Subcutaneous abdominal adipose tissue (tissue), 5 donors: Measurements from ENCODE around the gene TCHH.

ENCODE experiments used
- H3K27ac ChIP-seq: one replicate; pipeline ENCODE4 v1.7.0; 2013; ENCODE audit warnings: low read depth, mild to moderate bottlenecking, inconsistent platforms, low read length, moderate library complexity
- H3K27me3 ChIP-seq, 5 donors: one replicate each; pipeline ENCODE4 v1.7.0; 2013; ENCODE audit warnings: low read length in 5 of 5, inconsistent platforms in 1 of 5; ENCODE audit not compliant: control insufficient read depth in 5 of 5, insufficient read depth in 4 of 5
- H3K36me3 ChIP-seq, 5 donors: one replicate each; pipeline ENCODE4 v1.7.0; 2013; ENCODE audit warnings: low read length in 5 of 5; ENCODE audit not compliant: control insufficient read depth in 5 of 5, insufficient read depth in 5 of 5
- H3K4me1 ChIP-seq, 5 donors: one replicate each; pipeline ENCODE4 v1.7.0; 2013; ENCODE audit warnings: low read length in 5 of 5, mild to moderate bottlenecking in 3 of 5, moderate library complexity in 1 of 5; ENCODE audit not compliant: control insufficient read depth in 5 of 5, insufficient read depth in 5 of 5
- H3K4me3 ChIP-seq, 5 donors: one replicate each; pipeline ENCODE4 v1.7.0; 2013; ENCODE audit warnings: low read length in 5 of 5, low read depth in 1 of 5
- H3K9ac ChIP-seq, 5 donors: one replicate each; pipeline ENCODE4 v1.7.0; 2013; ENCODE audit warnings: low read length in 5 of 5, mild to moderate bottlenecking in 4 of 5, moderate library complexity in 3 of 5
- H3K9me3 ChIP-seq, 5 donors: one replicate each; pipeline ENCODE4 v1.7.0; 2013; ENCODE audit warnings: low read length in 5 of 5; ENCODE audit not compliant: control insufficient read depth in 5 of 5
- donor health status: healthy.
- donor health status: healthy.
- donor health status: healthy.
- donor health status: healthy.
- donor health status: healthy.

Gene TCHH

DNA sequence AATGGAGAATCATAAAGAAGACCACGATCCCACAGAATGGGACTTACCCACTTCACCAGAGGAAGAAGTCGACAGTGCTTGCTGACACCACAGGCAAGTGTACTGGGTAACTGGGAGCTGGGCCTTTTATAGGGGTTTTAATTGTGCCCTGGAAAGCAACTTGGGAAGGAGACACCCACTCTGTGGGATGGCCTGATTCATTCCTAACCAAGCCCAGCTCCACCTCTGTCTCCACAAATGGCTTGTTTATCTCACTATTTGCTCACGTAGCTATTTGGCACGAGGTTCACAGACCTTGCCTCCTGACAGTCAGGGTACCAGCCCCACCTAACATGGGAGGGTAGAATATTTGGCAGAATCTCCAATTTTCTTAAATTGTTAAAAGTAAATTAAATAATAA lies at the start of gene TCHH:
Gene TCHH, minus strand, starts transcription at position 101 of the 400 bp plus-strand sequence. CDS start 1,364 bp downstream, outside the sequence.
- Histone ChIP-seq H3K9me3 (no peaks in the 10 kb centered on the region), H3K4me3 (no peak within 1 kb of the TSS), H3K9ac (no peak within 1 kb of the TSS), H3K4me1 (peaks cover 7 to 24% (median 23%) of the 10 kb centered on the region in 5 donors), H3K36me3 (no peaks in the 10 kb centered on the region), H3K27ac (no peak within 1 kb of the TSS), H3K27me3 (peaks cover 25 to 45% (median 34%) of the 10 kb centered on the region in 5 donors)

- Histone ChIP-seq H3K9me3 (no peaks in the 10 kb centered on the region), H3K27ac (no peak overlapping the region), H3K4me3 (no peak overlapping the region), H3K27me3 (peaks cover 0 to 3% (median 0%) of the 10 kb centered on the region in 5 donors), H3K9ac (no peak overlapping the region), H3K36me3 (no peaks in the 10 kb centered on the region), H3K4me1 (peaks cover 2 to 39% (median 11%) of the 10 kb centered on the region in 5 donors)
These were observed 49.4 kb upstream of the TCHH start for GRCh38 chr1:152164517-152165136.

DNA sequence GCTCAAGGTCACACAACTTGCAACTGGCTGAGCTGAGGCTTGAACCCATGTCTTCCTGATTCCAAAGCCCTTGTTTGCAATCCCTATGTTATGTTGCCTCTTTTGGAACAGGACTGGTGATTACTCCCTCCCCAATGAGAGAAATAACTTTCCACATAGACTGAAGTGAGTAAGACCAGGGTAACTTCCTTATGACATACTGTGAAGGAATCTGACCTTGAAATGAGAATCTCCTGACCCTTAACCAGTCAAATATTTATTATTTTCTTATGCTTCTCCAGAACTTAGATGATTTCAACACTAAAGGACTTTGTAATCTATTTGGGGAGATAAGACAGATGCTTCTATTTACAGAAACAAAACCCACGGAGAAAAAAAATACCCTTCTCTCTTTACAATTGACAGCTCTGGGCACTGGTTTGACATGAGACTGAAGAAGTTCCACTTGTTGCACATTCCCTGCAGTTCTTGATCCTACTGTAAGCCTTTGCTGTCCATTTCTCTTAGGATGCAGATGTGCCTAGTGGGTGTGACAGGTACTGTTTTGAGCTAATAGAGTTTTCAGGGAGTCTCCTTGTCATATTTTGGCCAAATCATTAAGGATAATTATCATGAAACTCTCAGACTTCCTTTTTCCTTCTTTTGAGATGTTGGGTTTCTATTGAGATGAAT lies 47.7 kb upstream of the TCHH start:
- H3K9ac ChIP-seq, result no peak overlapping the region
- H3K27me3 ChIP-seq, result peaks cover 0 to 3% (median 0%) of the 10 kb centered on the region in 5 donors
- no peak overlapping the region for H3K4me3 ChIP-seq
- peaks cover 0 to 22% (median 4%) of the 10 kb centered on the region in 5 donors for H3K4me1 ChIP-seq
- no peaks in the 10 kb centered on the region for H3K9me3 ChIP-seq
- no peak overlapping the region for H3K27ac ChIP-seq
- H3K36me3 ChIP-seq, result no peaks in the 10 kb centered on the region

GRCh38 chr1:152160576-152160975 lies 45.3 kb upstream of the TCHH start:
- Histone ChIP-seq H3K9me3 (no peaks in the 10 kb centered on the region), H3K4me3 (no peak overlapping the region), H3K27ac (no peak overlapping the region), H3K27me3 (no peaks in the 10 kb centered on the region), H3K4me1 (peaks cover 0 to 6% (median 5%) of the 10 kb centered on the region in 5 donors), H3K36me3 (no peaks in the 10 kb centered on the region), H3K9ac (no peak overlapping the region)

DNA sequence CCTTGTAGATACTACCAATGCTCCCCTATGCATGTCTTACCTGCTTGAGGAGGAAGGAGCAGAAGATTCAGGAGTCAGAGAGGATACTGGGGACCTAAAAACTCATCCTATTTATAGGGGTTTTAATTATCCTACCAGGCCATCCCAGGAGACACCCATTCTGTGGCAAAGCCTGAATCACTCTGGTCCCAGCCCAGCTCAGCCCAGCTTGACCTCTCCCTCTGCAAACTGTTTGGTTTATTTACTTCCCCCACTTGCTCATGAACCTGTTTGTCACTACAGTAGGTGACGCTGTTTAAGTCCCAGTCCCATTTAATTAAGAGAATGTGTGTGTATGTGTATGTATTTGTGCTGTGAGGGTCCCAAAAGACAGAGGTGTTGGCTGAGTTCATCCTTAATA lies 43.9 kb upstream of the TCHH start, which contains the start of gene RPTN:
Gene RPTN, minus strand, starts transcription at position 85 of the 400 bp plus-strand sequence. CDS start 1,339 bp downstream, outside the sequence.
- no peaks in the 10 kb centered on the region for H3K27me3 ChIP-seq
- H3K27ac ChIP-seq, result no peak within 1 kb of the TSS
- H3K4me1 ChIP-seq, result peaks cover 0 to 5% (median 0%) of the 10 kb centered on the region in 5 donors
- no peak within 1 kb of the TSS for H3K4me3 ChIP-seq
- H3K9me3 ChIP-seq, result no peaks in the 10 kb centered on the region
- no peaks in the 10 kb centered on the region for H3K36me3 ChIP-seq
- no peak within 1 kb of the TSS for H3K9ac ChIP-seq

DNA sequence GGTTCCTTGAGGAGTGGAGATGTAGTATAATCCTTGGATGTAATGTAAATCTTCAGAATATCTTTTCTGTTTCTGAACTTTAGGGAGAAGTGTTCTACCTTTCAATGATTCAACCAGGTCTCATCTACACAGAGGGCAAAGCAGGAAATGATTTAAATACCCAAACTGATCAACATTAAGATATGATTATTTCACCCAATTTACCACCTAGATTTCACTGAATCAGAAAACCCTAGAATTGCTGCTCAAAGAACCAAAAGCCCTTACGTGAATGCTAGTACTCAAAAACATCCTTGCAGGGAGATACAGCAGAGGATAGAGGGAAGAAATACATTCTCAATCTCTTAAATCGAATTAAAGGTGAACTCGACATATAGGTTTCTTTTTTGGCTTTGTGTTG lies 38.8 kb upstream of the TCHH start:
- Histone ChIP-seq H3K4me3 (no peak overlapping the region), H3K9me3 (peaks cover 0 to under 1% (median 0%) of the 10 kb centered on the region in 5 donors), H3K27ac (no peak overlapping the region), H3K36me3 (no peaks in the 10 kb centered on the region), H3K9ac (no peak overlapping the region), H3K4me1 (peaks cover 0 to 5% (median 0%) of the 10 kb centered on the region in 5 donors), H3K27me3 (no peaks in the 10 kb centered on the region)

GRCh38 chr1:152151646-152152045 lies 36.4 kb upstream of the TCHH start:
- H3K36me3 ChIP-seq, result no peaks in the 10 kb centered on the region

GRCh38 chr1:152148981-152149380 lies 33.7 kb upstream of the TCHH start:
- peaks cover 4 to 12% (median 10%) of the 10 kb centered on the region in 5 donors for H3K9me3 ChIP-seq
- no peaks in the 10 kb centered on the region for H3K36me3 ChIP-seq
- H3K4me3 ChIP-seq, result no peak overlapping the region

More at GRCh38 chr1:152151646-152152045, 36.4 kb upstream of the TCHH start:
- H3K9ac ChIP-seq, result no peak overlapping the region
- peaks cover 0 to 5% (median 0%) of the 10 kb centered on the region in 5 donors for H3K4me1 ChIP-seq
- H3K27ac ChIP-seq, result no peak overlapping the region
- no peaks in the 10 kb centered on the region for H3K27me3 ChIP-seq
- H3K9me3 ChIP-seq, result peaks cover 4 to 12% (median 10%) of the 10 kb centered on the region in 5 donors
- H3K4me3 ChIP-seq, result no peak overlapping the region

DNA sequence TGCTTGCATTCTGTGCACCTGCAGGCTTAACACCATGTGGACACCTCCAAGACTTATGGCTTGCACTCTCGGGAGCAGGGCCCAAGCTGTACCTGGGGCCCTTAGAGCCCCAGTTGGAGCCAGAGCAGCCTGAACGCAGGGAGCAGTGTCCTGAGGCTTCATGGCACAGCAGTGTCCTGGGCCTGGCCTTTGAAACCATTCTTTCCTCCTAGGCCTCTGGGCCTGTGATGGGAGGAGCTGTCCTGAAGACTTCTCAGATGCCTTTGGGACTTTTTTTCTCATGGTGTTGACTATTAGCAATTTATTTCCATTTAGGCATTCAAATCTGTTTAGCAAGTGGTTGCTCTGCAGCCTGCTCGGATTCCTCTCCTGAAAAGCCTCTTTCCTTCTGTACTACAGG lies 32.8 kb upstream of the TCHH start:
- Histone ChIP-seq H3K36me3 (no peaks in the 10 kb centered on the region), H3K4me3 (no peak overlapping the region), H3K4me1 (no peaks in the 10 kb centered on the region), H3K9me3 (peaks cover 4 to 12% (median 10%) of the 10 kb centered on the region in 5 donors), H3K27me3 (peaks cover 0 to 3% (median 0%) of the 10 kb centered on the region in 5 donors), H3K9ac (no peak overlapping the region), H3K27ac (no peak overlapping the region)

More at GRCh38 chr1:152148981-152149380, 33.7 kb upstream of the TCHH start:
- H3K27ac ChIP-seq, result no peak overlapping the region
- H3K27me3 ChIP-seq, result peaks cover 0 to 3% (median 0%) of the 10 kb centered on the region in 5 donors
- H3K4me1 ChIP-seq, result no peaks in the 10 kb centered on the region
- H3K9ac ChIP-seq, result no peak overlapping the region

DNA sequence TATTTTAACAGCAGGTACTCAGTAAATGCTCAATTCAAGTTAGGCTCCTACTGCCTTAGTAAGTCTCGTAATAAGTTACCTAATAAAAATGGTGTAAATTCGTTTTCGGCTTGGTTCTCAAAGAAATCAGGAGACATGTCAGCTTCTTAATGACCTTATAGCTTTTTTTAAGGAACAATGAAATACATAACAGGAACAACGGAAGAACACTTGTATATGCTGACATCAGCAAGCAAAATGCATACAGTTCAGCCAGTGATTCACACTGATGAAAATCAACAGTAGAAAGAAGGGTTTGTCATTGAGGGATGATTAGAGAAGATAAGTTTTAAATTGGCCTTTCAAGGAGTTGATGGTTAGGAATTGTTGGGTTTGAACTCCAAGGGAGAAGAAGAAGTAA lies 30.5 kb upstream of the TCHH start:
- Histone ChIP-seq H3K27ac (no peak overlapping the region), H3K27me3 (peaks cover 0 to 4% (median 0%) of the 10 kb centered on the region in 5 donors), H3K4me3 (no peak overlapping the region), H3K4me1 (no peaks in the 10 kb centered on the region), H3K9ac (no peak overlapping the region), H3K9me3 (peaks cover 4 to 12% (median 10%) of the 10 kb centered on the region in 5 donors), H3K36me3 (no peaks in the 10 kb centered on the region)
